PC-3 (cell line): Measurements from ENCODE around the gene SPATA17. TPM values are rescaled to one million over a fixed set of nuclear protein-coding genes. Genes with fewer than 3 reads are reported as not detected.
"Not testable (repeated sequence)": the region's sequence is repeated elsewhere in the genome, so short reads cannot be mapped to it uniquely, and the experiment has no call there.

Experiments
- ATAC-seq: fragments of 200-7000 bp; cut with Tn5 transposase; 2 replicates; pipeline ENCODE4 v1.9.1; 2020; ENCODE audit warnings: mild to moderate bottlenecking, moderate library complexity
- BruUV-seq: library from RNA; stranded (reverse); fragments of 400-500 nt; replicated peaks from 2 replicates; lab custom pipeline; 2021; lab: Mats Ljungman, UMichigan
- CTCF ChIA-PET: fragments of 300-600 bp; sonication (Branson Sonifier 250); formaldehyde crosslinking; loops from one replicate; lab custom pipeline; 2022; ENCODE audit warnings: antibody characterized with exemption; lab: Charles Lee
- POLR2A ChIA-PET: fragments of 300-600 bp; sonication (Branson Sonifier 250); formaldehyde crosslinking; loops from one replicate; lab custom pipeline; 2022; ENCODE audit warnings: antibody characterized with exemption; ENCODE audit not compliant: unreplicated experiment; lab: Charles Lee
- DNase-seq: peaks from one replicate; pipeline ENCODE4 v3.0.0-alpha.2; 2015
- H2AFZ ChIP-seq: fragments of 300-600 bp; sonication (generic); 2 replicates; pipeline ENCODE4 v1.6.0; 2016; ENCODE audit warnings: antibody characterized with exemption, low read length
- H3F3A ChIP-seq: fragments of 300-600 bp; sonication (generic); one replicate; pipeline ENCODE4 v1.6.0; 2017; ENCODE audit warnings: antibody characterized with exemption, low read length, control low read depth, mild to moderate bottlenecking; ENCODE audit not compliant: unreplicated experiment
- H3K27ac ChIP-seq: fragments of 300-600 bp; sonication (generic); 2 replicates; pipeline ENCODE4 v1.5.1; 2016; ENCODE audit warnings: mild to moderate bottlenecking, low read length
- H3K27me3 ChIP-seq: fragments of 300-600 bp; sonication (generic); 2 replicates; pipeline ENCODE4 v1.6.1; 2016; ENCODE audit warnings: low read length, mixed read lengths
- H3K36me3 ChIP-seq: fragments of 300-600 bp; sonication (generic); 2 replicates; pipeline ENCODE4 v1.6.1; 2016; ENCODE audit warnings: low read depth, mixed run types, low read length, mixed read lengths
- H3K4me1 ChIP-seq: fragments of 300-600 bp; sonication (generic); 2 replicates; pipeline ENCODE4 v1.5.1; 2016; ENCODE audit warnings: low read length; ENCODE audit not compliant: insufficient read depth
- H3K4me2 ChIP-seq: fragments of 300-600 bp; sonication (generic); 2 replicates; pipeline ENCODE4 v1.6.0; 2016; ENCODE audit warnings: low read length
- H3K4me3 ChIP-seq: fragments of 300-600 bp; sonication (generic); 2 replicates; pipeline ENCODE4 v1.5.1; 2016; ENCODE audit warnings: mild to moderate bottlenecking, low read length, mixed read lengths
- H3K79me2 ChIP-seq: fragments of 300-600 bp; sonication (generic); 2 replicates; pipeline ENCODE4 v1.6.1; 2017; ENCODE audit warnings: low read length, mixed read lengths
- H3K9ac ChIP-seq: fragments of 300-600 bp; sonication (generic); 2 replicates; pipeline ENCODE4 v1.6.0; 2016; ENCODE audit warnings: mild to moderate bottlenecking, low read length
- H3K9me2 ChIP-seq: fragments of 300-600 bp; sonication (generic); replicated peaks from 2 replicates; pipeline ENCODE4 v1.6.1; 2016; ENCODE audit warnings: mixed run types, low read length, mixed read lengths
- H3K9me3 ChIP-seq: fragments of 300-600 bp; sonication (generic); 2 replicates; pipeline ENCODE4 v1.6.1; 2016; ENCODE audit warnings: low read length, mixed read lengths
- H4K20me1 ChIP-seq: fragments of 300-600 bp; sonication (generic); 2 replicates; pipeline ENCODE4 v1.6.1; 2016; ENCODE audit warnings: low read length, mixed read lengths
- EZH2 ChIP-seq: fragments of 300-600 bp; sonication (generic); IDR thresholded peaks from one replicate; pipeline ENCODE4 v1.6.1; 2017; ENCODE audit warnings: antibody characterized with exemption, mild to moderate bottlenecking, low read length; ENCODE audit not compliant: unreplicated experiment
- EZH2phosphoT487 ChIP-seq: fragments of 300-600 bp; sonication (generic); IDR thresholded peaks from 2 replicates; pipeline ENCODE4 v1.6.1; 2018; ENCODE audit warnings: mild to moderate bottlenecking, antibody characterized with exemption, low read length, borderline replicate concordance
- intact Hi-C: fragments of 100-400 bp; cut with micrococcal nuclease; formaldehyde crosslinking; loops from 2 replicates; pipeline ENCODE4 v1.9.0; 2023
- total RNA-seq: library from RNA; depleted of rRNA; stranded (reverse); fragments of >200 nt; gene quantifications from 2 replicates; pipeline ENCODE4 v1.2.3, GENCODE V29; 2014
- TF ChIP-seq, protein P1 (sequence below): fragments of 300-600 bp; sonication (generic); conservative IDR thresholded peaks from 2 replicates; pipeline ENCODE4 v1.5.1; 2017; ENCODE audit warnings: antibody characterized with exemption, low read depth, mild to moderate bottlenecking, low read length

Gene SPATA17
- total RNA-seq, 1 experiment from 2014 or later = 3.3 TPM

- H3K36me3 ChIP-seq = no peaks in the 10 kb centered on the region
- H3K9me2 ChIP-seq = no peaks in the 10 kb centered on the region
- ChIA-PET POLR2A (no interaction called here), CTCF (no interaction called here)
- no peak overlapping the region for H3K27ac ChIP-seq
- H3K4me2 ChIP-seq = no peak overlapping the region
- no peaks in the 10 kb centered on the region for H3K27me3 ChIP-seq
- peak; percentile 13 for DNase-seq
- ATAC-seq = no peak
- TF ChIP-seq EZH2phosphoT487 (no peak), EZH2 (no peak)
- TF ChIP-seq, protein P1, sequence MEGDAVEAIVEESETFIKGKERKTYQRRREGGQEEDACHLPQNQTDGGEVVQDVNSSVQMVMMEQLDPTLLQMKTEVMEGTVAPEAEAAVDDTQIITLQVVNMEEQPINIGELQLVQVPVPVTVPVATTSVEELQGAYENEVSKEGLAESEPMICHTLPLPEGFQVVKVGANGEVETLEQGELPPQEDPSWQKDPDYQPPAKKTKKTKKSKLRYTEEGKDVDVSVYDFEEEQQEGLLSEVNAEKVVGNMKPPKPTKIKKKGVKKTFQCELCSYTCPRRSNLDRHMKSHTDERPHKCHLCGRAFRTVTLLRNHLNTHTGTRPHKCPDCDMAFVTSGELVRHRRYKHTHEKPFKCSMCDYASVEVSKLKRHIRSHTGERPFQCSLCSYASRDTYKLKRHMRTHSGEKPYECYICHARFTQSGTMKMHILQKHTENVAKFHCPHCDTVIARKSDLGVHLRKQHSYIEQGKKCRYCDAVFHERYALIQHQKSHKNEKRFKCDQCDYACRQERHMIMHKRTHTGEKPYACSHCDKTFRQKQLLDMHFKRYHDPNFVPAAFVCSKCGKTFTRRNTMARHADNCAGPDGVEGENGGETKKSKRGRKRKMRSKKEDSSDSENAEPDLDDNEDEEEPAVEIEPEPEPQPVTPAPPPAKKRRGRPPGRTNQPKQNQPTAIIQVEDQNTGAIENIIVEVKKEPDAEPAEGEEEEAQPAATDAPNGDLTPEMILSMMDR = no peak
- H2AFZ ChIP-seq = no peak overlapping the region
- H3K79me2 ChIP-seq = no peaks in the 10 kb centered on the region
- intact Hi-C loops = no loop called here
- no peaks in the 10 kb centered on the region for H4K20me1 ChIP-seq
- BruUV-seq = no TSS peak
- no peaks in the 10 kb centered on the region for H3K9me3 ChIP-seq
- H3K4me1 ChIP-seq = no peaks in the 10 kb centered on the region
- no peak overlapping the region for H3K4me3 ChIP-seq
- no peak overlapping the region for H3K9ac ChIP-seq
- no peaks in the 10 kb centered on the region for H3F3A ChIP-seq
Measured at GRCh38 chr1:217681806-217682205, 50.7 kb downstream of the SPATA17 start.

DNA sequence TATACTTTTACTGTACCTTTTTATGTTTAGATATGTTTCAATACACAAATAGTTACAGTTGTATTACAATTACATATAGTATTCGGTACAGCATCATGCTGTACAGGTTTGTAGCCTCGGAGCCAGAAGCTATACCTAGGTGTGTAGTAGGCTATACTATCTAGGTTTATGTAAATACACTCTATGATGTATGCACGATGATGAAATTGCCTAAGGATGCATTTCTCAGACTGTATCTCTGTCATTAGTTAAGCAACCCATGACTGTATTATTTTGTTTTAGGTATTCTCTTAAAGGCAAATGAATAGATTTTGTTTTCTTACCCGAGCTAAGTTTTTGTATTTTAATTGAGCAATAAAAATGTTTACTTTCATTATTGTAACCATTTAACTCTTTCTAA lies 56.4 kb downstream of the SPATA17 start:
- peak; percentile 40; the same call in 1 of the 2 replicates for ATAC-seq
- Histone ChIP-seq H2AFZ (no peak overlapping the region), H3K27me3 (no peaks in the 10 kb centered on the region), H3K27ac (no peak overlapping the region), H3F3A (no peaks in the 10 kb centered on the region), H3K9me2 (no peaks in the 10 kb centered on the region), H3K4me2 (no peak overlapping the region), H3K4me3 (no peak overlapping the region), H3K4me1 (no peaks in the 10 kb centered on the region), H3K36me3 (no peaks in the 10 kb centered on the region), H4K20me1 (no peaks in the 10 kb centered on the region), H3K9me3 (no peaks in the 10 kb centered on the region), H3K79me2 (no peaks in the 10 kb centered on the region), H3K9ac (no peak overlapping the region)
- DNase-seq = peak; percentile 34
- POLR2A ChIA-PET = no interaction called here
- CTCF ChIA-PET = no interaction called here
- no TSS peak for BruUV-seq
- intact Hi-C loops = no loop called here
- TF ChIP-seq EZH2 (no peak), EZH2phosphoT487 (no peak)
- TF ChIP-seq, protein P1 = no peak

DNA sequence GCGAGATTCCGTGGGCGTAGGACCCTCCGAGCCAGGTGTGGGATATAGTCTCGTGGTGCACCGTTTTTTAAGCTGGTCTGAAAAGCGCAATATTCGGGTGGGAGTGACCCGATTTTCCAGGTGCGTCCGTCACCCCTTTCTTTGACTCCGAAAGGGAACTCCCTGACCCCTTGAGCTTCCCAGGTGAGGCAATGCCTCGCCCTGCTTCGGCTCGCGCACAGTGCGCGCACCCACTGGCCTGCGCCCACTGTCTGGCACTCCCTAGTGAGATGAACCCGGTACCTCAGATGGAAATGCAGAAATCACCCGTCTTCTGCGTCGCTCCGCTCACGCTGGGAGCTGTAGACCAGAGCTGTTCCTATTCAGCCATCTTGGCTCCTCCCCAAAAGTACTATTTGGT lies 65.0 kb downstream of the SPATA17 start:
- intact Hi-C loops, H3K27me3 ChIP-seq, H4K20me1 ChIP-seq, H2AFZ ChIP-seq, H3K4me2 ChIP-seq, H3K4me1 ChIP-seq, H3K9me3 ChIP-seq, H3K9me2 ChIP-seq, H3K36me3 ChIP-seq, H3K79me2 ChIP-seq, H3F3A ChIP-seq, CTCF ChIA-PET: not testable (repeated sequence)
- H3K9ac ChIP-seq = peak overlapping the region; percentile 43; the same call in 1 of the 2 replicates
- TSS peak; percentile 66 for BruUV-seq
- peak overlapping the region; percentile 67 for H3K4me3 ChIP-seq
- POLR2A ChIA-PET = interaction anchor here (1.2 kb wide), 1 partner anchor 65 kb away, joined by 8 read pairs; the partner anchor contains the start of genes GPATCH2 and SPATA17
- peak overlapping the region; percentile 20; the same call in 1 of the 2 replicates for H3K27ac ChIP-seq
- DNase-seq (peak; percentile 35), ATAC-seq (0 out of 2 replicates have a peak, but pooled peaks have one; percentile 31)
